Measurements from ENCODE around the gene ZNF320. TPM values are rescaled to one million over a fixed set of nuclear protein-coding genes. Genes with fewer than 3 reads are reported as not detected.

ZNF320 gene
- total RNA-seq, result 4.0 and 8.9 TPM in 2 replicates

DNA sequence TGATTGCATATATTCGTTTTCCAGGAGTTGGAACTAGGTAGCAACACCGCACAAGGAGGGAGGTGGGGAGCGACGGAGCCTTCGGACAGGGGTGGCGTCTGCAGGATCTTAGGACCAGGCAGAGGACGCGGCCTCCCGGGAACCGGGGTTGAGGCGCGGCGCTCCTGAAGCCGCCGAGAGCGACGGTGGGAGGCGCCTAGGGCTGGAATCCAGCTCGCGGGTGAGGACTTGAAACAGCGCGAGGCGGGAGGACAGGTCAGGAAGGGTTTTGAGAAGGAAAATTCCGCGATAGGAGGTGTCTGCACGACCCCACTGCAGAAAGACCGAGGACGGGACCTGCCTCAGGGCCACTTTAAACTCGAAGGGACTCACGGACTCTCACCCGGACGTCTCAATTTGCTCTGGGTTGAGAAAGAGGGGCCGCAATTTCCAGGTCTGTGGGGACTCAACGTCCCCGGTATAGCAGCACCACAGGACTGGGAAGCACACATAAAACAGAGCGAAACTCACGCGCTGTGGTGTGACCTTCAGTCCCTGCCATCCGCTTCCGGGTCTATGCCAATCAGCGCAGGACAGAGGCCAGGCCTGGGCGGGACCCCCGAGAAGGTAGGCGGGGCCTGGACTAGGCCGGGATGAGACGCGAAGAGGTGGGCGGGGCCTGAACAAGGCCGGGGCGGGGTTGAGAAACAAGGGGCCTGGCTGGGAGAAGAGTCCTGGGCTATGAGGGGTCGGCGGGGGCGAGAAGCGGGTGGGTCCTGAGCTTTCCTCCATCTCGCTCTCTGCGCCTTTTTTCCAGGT is at the start of gene ZNF320:
TSS of gene ZNF320 (minus strand) at position 498 of the 798 bp plus-strand sequence. CDS start 7,380 bp downstream, outside the sequence.

DNA sequence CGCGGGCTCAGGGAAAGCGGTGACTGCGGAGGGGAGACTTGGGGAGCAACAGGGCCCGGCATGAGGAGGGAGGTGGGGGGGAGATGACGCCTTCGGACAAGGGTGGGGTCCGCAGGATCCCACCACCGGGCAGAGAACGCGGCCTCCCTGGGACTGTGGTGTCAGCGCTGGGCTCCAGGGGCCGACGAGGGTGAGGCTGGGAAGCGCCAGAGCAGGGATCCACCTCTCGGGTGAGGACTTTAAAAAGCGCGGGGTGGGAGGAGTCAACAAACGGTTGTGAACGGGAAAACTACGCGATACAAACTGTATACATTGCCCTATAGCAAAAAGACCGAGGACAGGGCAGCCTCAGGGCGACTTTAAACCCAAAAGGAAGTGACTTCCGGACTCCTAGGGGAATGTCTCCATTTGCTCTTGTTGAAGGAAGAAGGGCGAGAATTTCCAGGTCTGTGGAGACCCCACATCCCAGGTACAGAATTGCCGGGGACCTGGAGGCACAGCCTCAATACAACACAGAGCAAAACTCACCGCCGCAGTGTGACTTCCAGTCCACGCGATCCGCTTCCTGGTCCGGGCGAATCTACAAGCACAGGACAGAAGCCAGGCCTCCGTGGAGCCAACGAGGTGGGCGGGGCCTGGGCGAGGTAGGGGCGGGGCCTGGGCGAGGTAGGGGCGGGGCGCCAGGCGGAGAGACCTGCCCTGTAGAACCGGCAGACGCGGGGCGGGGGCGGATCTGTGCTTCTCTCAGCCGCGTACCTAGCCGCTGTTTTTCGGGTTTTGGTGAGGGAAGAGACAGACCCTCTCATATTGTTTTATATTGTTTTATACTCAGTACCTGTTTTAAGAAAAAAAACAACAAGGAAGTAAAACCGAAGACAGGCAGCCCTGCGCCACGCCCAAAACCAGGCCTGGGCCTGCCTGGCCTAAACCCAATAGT is 25.7 kb upstream of the ZNF320 start, which contains the start of gene ZNF888:
TSS of gene ZNF888 (minus strand) at position 588 of the 937 bp plus-strand sequence. CDS start 5,555 bp downstream, outside the sequence.

DNA sequence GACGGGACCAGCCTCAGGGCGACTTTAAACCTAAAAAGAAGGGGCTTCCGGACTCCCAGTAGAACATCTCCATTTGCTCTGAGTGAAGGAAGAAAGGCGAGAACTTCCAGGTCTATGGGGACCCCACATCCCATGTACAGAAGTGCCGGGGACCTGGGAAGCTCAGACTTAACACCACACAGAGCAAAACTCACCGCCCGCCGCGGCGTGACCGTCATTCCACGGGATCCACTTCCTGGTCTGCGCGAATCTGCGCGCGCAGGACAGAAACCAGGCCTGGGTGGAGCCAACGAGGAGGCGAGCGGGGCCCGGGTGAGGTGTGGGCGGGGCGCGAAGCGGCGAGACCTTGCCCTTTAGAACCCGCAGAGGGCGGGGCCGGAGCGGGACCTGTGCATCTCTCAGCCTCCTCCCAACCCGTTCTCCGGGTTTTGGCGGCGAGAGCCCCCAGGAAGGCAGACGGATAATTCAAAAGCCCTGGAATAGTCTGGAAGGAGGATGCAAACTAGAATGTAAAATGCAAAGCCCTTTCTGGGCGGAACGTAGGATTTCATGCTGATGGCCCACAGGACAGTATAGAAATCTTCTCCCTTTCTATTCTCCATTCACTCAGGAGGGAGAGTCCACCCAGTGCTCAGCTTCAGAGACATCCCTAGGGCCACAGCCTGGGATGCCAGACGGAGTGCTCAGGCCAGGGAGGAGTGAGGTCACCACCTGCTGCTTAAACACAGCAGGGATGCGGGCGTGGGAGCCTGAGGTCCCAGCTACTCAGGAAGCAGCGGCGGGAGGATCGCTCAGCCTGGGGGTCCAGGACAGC is 39.9 kb downstream of the ZNF320 start, which contains the start of gene ZNF468:
TSS of gene ZNF468 (minus strand) at position 242 of the 814 bp plus-strand sequence. CDS start 3,347 bp downstream, outside the sequence.

Other genes starting within 250 kb of the ZNF320 start
- gene ZNF611, start 162.6 kb downstream of the ZNF320 start, total RNA-seq, result 5.0 and 5.1 TPM in 2 replicates
- 1.6 and 8.4 TPM in 2 replicates for gene ZNF600, start 110.8 kb downstream of the ZNF320 start, total RNA-seq
- 4.0 and 10.4 TPM in 2 replicates for gene ZNF28, start 76.0 kb downstream of the ZNF320 start, total RNA-seq
- gene ZNF468, start 40.0 kb downstream of the ZNF320 start, total RNA-seq, result 11.6 and 16.7 TPM in 2 replicates
- gene ZNF888, start 25.8 kb upstream of the ZNF320 start, total RNA-seq, result 1.6 and 1.9 TPM in 2 replicates
- 3.8 and 23.7 TPM in 2 replicates for gene ZNF816, start 65.2 kb upstream of the ZNF320 start, total RNA-seq
- not detected in 2 replicates for gene ERVV-1, start 116.3 kb upstream of the ZNF320 start, total RNA-seq
- gene ERVV-2, start 147.1 kb upstream of the ZNF320 start, total RNA-seq, result not detected in 2 replicates
- gene ZNF160, start 205.8 kb upstream of the ZNF320 start, total RNA-seq, result 21.5 and 26.9 TPM in 2 replicates
- 1.5 and 4.3 TPM in 2 replicates for gene ZNF415, start 235.3 kb upstream of the ZNF320 start, total RNA-seq